ENCODE measurements around the gene CCDC57. TPM values are rescaled to one million over a fixed set of nuclear protein-coding genes. Genes with fewer than 3 reads are reported as not detected.
A peak's percentile ranks its signal among the peaks of the same experiment; 100 is the strongest.

CCDC57 gene
- total RNA-seq, 2 experiments from 2014 or later = 70.2 to 73.9 TPM

DNA sequence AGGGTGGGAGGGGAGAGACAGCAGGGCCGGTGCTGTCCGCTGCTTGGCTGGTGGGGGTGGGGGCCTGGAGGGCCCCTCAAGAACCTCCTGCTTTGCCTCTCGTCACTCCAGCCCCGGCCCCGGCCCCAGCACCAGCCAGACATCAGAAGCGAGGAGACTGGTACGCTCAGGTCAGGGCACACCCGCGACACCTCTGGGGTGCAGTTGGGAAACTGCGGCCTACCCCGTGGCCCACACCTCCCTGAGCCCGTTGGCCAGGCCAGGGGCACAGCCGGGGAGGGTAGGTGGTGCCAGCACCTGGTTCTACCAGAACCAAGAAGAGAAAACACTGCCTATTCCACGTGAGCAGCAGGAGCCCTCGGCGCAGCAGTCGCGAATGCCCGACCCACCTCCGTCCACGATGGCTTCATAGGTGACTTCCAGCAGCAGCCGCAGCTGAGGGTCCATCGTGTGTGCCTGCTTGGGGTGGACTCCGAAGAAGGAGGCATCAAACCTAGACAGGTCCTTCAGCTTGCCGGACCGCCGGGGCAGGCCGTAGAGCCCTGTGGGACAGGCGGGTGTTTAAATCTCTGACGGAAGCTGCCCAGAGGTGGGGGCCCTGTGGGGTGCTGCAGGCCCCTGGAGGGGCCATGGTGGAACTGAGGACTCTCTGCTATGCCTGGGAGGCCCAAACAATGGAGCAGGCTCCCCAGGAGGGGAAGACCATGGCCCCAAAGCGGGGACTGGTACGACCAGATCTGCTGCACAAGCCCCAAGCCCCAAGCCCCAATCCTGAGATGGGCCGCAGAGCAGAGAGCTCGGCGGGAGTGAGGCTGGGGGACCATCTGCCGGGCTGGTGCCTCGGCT, 117.5 kb downstream of the CCDC57 start:
- no peak for DNase-seq
- peaks cover 12% of the 10 kb centered on the region for H3K36me3 Mint-ChIP-seq
- H3K9me3 Mint-ChIP-seq (ENCODE audit: low read depth) = no peaks in the 10 kb centered on the region
- no peaks in the 10 kb centered on the region for H3K27me3 Mint-ChIP-seq
- peaks cover 13% of the 10 kb centered on the region for H3K4me1 Mint-ChIP-seq
- H3K4me3 Mint-ChIP-seq = peak overlapping the region; percentile 41
- CTCF ChIA-PET = no interaction called here
- no peak overlapping the region for H3K27ac Mint-ChIP-seq
- no peak for ATAC-seq

DNA sequence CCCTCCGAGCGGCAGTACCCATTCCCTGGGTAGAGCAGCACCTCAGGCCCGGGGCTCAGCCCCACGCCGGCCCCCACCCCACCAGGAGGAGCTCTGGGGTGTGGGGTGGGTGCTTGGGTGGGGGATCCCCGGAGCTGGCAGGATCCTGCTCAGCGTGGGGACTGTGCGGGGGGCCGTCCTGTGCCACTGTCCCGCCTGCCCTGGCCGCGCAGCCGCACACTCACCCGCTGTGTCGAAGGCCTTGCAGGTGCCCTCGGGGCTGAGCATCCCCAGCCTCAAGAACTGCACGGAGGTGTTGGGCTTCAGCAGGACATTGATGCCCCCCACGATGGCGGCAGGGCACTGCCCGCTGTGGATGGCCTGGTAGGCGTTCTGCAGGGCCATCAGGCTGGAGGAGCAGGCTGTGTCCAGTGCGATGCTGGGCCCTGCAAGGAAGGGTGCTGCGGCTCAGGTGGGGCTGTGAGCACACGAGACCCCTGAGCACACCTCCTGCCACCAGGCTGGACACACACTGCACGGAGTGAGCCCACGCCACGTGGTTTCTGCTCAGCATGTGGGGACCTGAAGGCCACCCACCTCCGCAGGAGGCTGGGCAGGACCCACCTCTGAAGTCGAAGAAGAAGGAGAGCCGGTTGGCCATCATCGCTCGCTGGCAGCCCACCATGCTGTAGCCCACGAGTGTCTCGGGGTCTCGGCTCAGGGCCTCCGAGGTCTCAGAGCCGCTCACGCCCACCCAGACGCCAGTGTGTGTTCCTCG, 119.5 kb downstream of the CCDC57 start:
- no peak overlapping the region for H3K27ac Mint-ChIP-seq
- no peak for DNase-seq
- no peaks in the 10 kb centered on the region for H3K9me3 Mint-ChIP-seq (ENCODE audit: low read depth)
- CTCF ChIA-PET = no interaction called here
- H3K36me3 Mint-ChIP-seq = peaks cover 16% of the 10 kb centered on the region
- H3K4me3 Mint-ChIP-seq = no peak overlapping the region
- no peak for ATAC-seq
- peaks cover 8% of the 10 kb centered on the region for H3K4me1 Mint-ChIP-seq
- H3K27me3 Mint-ChIP-seq = no peaks in the 10 kb centered on the region

DNA sequence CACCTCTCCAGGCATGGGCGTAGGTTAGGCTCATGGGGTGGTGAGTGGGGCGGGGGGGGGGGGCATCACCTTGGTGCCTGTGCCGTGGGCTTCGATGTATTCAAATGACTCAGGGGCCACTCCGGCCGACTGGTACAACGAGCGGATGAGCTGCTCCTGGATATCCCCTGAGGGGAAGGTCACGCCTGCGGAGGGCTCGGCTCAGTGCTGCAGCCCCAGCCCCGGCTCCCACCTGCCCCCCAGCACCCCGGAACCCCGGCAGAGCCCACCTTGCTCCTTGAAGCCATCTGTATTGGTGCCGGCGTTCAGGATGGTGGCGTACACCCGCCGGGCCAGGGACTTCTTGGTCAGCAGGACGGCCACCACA, 120.0 kb downstream of the CCDC57 start:
- H3K36me3 Mint-ChIP-seq = peaks cover 18% of the 10 kb centered on the region

DNA sequence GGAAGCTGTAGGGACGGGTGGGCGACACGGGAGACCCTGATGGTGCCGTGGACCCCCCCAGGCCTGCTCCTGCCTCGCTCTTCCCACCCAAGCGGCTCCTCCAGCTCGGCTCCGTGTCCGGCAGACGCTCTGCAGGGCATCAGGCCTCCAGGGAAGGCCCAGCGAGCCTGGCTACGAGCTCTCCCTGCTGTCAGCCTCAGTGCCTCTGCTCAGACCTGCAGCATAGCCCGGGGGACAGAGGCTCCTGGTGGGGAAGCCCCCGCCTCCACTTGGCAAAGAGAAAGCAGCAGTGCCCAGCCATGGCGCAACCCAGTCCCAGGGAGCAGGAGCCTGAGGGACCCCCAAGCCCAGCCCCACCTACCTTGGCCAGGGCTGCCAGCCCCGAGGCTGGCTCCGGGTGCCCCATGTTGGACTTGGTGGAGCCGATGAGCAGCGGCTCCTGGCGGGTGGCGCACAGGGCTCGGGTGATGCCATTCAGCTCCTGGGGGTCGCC, 120.5 kb downstream of the CCDC57 start:
- H3K27ac Mint-ChIP-seq = no peak overlapping the region
- ATAC-seq (no peak), DNase-seq (no peak)
- H3K36me3 Mint-ChIP-seq = peaks cover 18% of the 10 kb centered on the region
- peaks cover 8% of the 10 kb centered on the region for H3K4me1 Mint-ChIP-seq
- CTCF ChIA-PET = no interaction called here
- no peaks in the 10 kb centered on the region for H3K27me3 Mint-ChIP-seq
- H3K9me3 Mint-ChIP-seq (ENCODE audit: low read depth) = no peaks in the 10 kb centered on the region
- H3K4me3 Mint-ChIP-seq = no peak overlapping the region

More for the DNA sequence above, 120.0 kb downstream of the CCDC57 start:
- no peaks in the 10 kb centered on the region for H3K27me3 Mint-ChIP-seq
- H3K4me3 Mint-ChIP-seq = no peak overlapping the region
- no peaks in the 10 kb centered on the region for H3K9me3 Mint-ChIP-seq (ENCODE audit: low read depth)
- ATAC-seq = no peak
- CTCF ChIA-PET = no interaction called here
- H3K27ac Mint-ChIP-seq = no peak overlapping the region
- DNase-seq = no peak
- peaks cover 8% of the 10 kb centered on the region for H3K4me1 Mint-ChIP-seq

DNA sequence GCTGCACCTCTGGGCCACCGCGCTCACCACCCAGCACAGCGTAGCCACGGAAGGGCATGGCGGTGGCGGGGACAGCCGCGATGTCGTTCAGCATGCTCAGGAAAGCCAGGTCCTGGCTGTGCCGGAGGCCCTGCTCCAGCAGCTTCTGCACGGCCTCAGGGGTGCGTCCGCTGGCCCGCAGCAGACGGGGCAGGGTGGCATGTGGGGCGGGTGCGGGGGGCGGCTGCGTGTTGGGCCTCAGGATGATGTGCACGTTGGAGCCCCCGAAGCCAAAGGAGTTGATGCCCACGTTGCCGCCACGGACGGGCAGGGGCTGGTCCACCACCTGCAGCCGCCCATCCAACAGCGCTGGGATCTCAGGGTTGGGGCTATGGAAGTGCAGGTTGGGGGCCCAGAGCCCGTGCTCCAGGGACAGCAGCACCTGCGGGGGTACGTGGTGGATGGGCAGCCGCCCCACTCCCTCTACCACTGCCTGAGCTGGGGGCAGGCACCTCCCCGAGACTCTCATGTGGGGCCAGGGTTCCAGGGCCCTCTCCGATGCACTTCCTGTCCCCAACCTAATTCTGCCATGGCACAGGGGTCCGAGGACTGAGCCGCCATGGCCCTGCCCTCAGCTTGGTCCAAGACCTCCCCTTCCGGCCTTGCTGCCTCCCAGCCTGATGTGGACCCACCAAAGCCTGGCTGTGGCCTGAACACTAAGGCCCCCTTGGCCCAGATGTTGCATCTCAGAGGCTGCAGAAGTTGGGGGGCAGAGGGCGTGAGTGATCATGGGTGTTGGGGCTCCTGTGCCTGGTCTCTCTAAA, 121.2 kb downstream of the CCDC57 start:
- no peak overlapping the region for H3K4me3 Mint-ChIP-seq
- ATAC-seq = no peak
- DNase-seq = no peak
- no peak overlapping the region for H3K27ac Mint-ChIP-seq
- no peaks in the 10 kb centered on the region for H3K27me3 Mint-ChIP-seq
- no peaks in the 10 kb centered on the region for H3K9me3 Mint-ChIP-seq (ENCODE audit: low read depth)
- H3K36me3 Mint-ChIP-seq = peaks cover 18% of the 10 kb centered on the region
- H3K4me1 Mint-ChIP-seq = peaks cover 8% of the 10 kb centered on the region
- CTCF ChIA-PET = no interaction called here

DNA sequence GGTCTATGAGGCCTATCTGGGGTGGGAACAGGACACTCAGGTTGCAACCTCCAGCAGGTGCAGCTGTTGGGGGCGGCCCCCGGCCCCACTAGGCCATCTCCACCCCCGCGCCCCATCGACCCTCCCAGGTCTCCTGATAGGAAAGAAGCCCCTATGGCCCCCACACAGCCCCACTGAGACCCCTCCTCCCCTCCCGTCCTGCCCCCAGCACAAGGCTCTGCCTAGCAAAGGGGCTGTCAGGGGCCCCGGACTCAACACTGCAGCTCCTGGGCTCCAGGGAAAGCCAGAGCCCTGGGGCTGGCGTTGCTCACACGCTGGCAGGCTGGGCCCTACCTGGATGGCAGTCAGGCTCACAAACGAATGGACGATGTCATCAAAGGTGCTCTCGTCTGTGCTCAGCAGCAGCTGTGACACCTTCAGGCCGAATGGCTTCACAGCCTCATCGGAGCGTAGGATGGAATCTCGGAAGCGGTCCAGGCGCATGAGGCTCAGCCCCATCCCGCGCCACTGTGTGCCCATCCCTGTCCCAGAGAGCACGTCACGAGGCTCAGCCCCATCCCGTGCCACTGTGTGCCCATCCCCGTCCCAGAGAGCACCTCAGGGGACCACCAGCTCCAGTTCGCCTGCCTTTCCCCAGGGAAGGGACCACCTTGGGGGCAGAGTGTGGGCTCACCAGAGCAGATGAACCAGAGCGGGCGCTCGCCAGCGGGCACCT, 121.9 kb downstream of the CCDC57 start:
- no peaks in the 10 kb centered on the region for H3K9me3 Mint-ChIP-seq (ENCODE audit: low read depth)
- ATAC-seq = no peak
- no peak overlapping the region for H3K27ac Mint-ChIP-seq
- H3K36me3 Mint-ChIP-seq = peaks cover 17% of the 10 kb centered on the region
- CTCF ChIA-PET = no interaction called here
- DNase-seq = no peak
- H3K4me3 Mint-ChIP-seq = no peak overlapping the region
- no peaks in the 10 kb centered on the region for H3K27me3 Mint-ChIP-seq
- peaks cover 1% of the 10 kb centered on the region for H3K4me1 Mint-ChIP-seq

DNA sequence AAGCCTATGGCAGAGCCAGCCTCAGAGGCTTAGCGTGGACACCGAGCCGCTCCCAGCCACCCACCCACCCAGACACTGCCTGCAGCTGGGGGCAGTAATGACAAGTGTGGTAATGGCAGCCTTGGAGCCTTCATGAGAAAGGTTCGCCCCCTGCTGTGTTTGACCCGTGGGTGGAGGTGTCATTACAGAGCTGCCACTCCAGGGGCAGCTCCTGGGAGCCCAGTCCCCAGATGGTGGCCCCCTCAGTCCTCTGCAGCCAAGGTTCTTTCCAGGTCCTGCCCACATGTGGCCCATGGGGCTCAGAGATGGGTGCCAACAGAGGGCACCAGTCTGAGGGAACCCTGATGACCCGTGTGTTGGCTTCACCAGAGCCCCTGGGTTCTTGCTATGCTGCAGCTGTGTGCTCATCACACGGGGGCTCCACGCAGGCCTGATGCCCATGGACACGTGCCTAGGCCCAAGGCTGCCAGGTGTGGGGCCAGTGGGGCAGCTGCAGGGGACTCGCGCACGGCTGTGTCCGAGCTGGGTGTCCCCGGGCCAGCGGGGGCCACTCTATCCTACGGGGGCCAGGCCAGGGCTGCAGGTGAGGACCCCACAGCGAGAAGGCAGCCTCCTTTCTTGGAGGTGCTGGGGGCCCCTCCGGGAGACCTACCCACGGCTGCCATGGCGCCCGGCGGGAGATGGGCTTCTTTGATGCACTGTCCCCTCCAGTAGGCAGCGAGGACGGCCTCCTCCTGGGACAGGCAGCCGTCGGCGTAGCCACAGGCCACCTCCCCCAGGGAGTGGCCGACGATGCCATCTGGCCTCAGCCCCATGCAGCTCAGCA, 122.7 kb downstream of the CCDC57 start:
- Mint-ChIP-seq H3K9me3 (ENCODE audit: low read depth) (no peaks in the 10 kb centered on the region), H3K27ac (no peak overlapping the region), H3K4me3 (no peak overlapping the region), H3K4me1 (no peaks in the 10 kb centered on the region), H3K36me3 (peaks cover 17% of the 10 kb centered on the region), H3K27me3 (no peaks in the 10 kb centered on the region)
- no peak for DNase-seq
- no peak for ATAC-seq
- CTCF ChIA-PET = no interaction called here

DNA sequence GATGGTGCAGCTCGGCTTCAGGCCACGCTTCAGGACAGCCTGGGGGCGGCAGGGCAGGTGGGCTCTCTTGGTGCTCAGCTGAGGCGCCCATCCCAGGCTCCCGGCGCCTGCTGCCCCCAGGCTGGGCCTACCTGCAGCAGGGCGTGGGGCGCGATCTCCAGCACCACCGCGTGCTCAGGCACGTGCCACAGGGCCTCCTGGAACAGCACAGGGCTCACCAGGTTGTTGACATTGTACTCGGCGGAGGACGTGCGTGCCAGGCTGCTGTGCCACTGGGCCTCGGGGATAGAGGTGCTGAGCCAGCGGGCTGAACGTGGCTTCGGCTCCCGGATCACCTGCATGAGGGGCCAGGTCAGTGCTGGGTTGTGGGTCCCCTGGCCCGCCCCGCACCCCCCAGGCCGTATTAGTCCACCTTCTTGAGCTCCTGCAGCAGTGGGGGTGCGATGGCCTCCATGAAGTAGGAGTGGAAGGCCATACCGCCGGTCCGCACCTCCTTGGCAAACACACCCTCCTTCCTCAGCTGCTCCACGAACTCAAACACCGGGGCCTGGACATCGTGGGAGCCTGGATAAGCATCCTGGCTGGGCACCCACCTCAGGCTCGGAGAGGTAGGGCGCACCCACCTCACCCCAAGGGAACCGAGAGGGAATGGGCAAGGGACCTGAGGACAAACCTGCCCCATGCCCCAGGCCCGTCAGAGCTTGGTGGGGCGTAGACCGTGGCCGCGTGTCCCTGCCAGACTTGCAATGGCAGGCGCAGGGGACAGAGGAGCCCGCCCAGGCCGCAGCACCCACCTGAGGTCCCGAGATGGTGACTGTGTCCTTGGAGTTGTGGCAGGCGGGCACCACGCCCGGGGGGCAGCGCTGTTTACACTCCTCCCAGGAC, 123.6 kb downstream of the CCDC57 start:
- Mint-ChIP-seq H3K9me3 (ENCODE audit: low read depth) (no peaks in the 10 kb centered on the region), H3K36me3 (peaks cover 21% of the 10 kb centered on the region), H3K4me1 (no peaks in the 10 kb centered on the region), H3K27me3 (no peaks in the 10 kb centered on the region), H3K4me3 (no peak overlapping the region), H3K27ac (no peak overlapping the region)
- DNase-seq (no peak), ATAC-seq (no peak)
- CTCF ChIA-PET = no interaction called here

DNA sequence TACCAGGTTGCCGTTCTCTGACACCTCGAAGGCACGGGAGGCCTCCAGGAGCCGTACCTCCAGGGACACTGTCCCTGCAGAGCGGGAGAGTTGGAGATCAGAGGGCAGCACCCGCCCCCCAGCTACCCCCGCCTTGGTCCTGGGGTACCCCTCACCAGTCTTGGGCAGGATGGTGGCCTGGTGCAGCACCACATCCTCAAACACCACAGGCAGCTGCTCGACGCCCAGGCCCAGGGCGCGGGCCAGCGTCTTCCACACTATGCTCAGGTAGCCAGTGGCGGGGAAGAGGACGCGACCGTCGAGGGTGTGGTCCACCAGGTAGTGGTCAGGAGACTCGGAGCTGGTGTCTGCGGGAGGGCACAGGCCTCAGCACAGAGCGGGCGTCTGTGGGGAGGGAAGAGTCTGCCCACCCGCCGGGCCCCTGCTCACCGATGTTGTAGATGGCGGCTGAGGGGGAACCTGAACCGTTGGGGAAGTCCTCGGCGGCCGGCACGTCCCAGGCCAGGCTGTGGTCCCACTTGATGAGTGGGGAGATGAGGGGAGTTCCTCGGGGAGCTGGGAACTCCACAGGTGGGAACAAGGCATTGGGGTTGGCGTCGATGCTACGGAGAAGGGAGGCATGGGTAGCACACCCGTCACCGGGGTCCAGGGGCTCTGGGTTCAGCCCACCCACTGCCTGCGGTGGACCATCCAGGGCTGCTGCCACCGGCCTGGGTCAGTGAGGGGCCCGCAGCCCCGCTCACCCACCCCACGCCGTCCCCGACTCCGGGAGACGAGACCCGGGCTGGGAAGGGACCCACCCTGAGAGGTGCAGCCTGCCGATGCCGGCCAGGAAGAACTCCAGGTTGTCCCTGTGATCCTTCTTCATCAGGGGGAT, 124.4 kb downstream of the CCDC57 start:
- Mint-ChIP-seq H3K27ac (no peak overlapping the region), H3K9me3 (ENCODE audit: low read depth) (no peaks in the 10 kb centered on the region), H3K4me3 (no peak overlapping the region), H3K4me1 (no peaks in the 10 kb centered on the region), H3K36me3 (peaks cover 21% of the 10 kb centered on the region), H3K27me3 (no peaks in the 10 kb centered on the region)
- ATAC-seq (no peak), DNase-seq (no peak)
- CTCF ChIA-PET = no interaction called here

DNA sequence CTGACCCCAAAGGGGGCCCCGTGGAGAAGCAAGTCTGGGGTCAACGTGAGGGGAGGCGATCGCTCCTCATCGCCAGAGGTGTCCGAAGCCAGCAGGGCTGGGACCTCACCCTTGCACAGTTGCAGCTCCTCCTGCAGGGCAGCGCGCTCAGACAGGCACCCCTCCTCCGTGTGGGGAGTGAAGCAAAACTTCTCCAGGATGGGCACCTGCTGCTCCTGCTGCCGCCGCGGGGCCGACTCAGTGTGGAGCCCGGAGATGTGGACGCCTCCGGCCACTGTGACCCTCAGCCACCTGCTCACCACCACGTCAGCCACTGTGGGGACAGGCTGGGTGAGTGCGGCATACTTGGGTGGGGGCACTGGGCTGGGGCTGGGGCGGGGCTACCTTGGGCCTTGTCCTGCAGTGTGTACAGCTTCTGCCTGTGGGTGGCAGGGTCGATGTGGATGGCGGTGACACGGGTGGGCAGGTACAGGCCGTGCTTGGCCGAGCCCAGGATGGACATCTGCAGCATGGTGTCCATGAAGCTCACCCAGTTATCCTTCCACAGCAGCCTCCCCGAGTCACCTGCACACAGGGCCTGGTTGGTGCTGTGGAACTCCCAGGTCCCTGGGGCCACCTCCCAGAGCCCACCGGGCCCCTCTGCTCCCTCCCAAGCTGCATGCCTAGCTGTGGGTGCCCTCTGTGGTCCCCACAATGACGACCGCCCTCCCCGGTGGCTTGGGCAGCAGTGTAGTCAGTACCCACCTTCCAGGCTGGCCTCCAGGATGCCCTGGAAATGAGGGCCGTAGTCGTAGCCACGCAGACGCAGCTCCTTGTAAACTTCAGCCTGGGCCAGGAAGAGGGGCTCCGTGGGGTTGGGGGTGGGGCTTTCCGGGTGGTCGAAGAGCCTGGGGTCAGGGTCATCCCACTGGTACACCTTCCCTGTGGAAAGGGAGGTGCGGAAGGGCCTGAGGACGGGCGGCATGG, 125.4 kb downstream of the CCDC57 start:
- DNase-seq = no peak
- Mint-ChIP-seq H3K4me3 (no peak overlapping the region), H3K4me1 (no peaks in the 10 kb centered on the region), H3K36me3 (peaks cover 23% of the 10 kb centered on the region), H3K9me3 (ENCODE audit: low read depth) (no peaks in the 10 kb centered on the region), H3K27ac (no peak overlapping the region), H3K27me3 (no peaks in the 10 kb centered on the region)
- CTCF ChIA-PET = no interaction called here
- ATAC-seq = no peak

Data from activated CD8-positive, alpha-beta memory T cell treated with anti-CD3 and anti-CD28 coated beads, Interleukin-2, amount 10 ng/mL, durations not matched to agents 7 days and 5 days (primary cell).